HFF-Myc (cell line): ENCODE measurements around the gene RHOV.

Source experiments
- DNase-seq: peaks from one replicate; pipeline ENCODE4 v3.0.0-alpha.2; 2011; ENCODE audit warnings: low read depth; ENCODE audit errors: extremely low read depth
- H3K4me3 ChIP-seq: replicated peaks from 2 replicates; pipeline ENCODE4 v1.5.1; 2011; ENCODE audit warnings: low read depth, mild to moderate bottlenecking, control low read depth, low read length
- TF ChIP-seq, protein P1 (sequence below): IDR thresholded peaks from 2 replicates; pipeline ENCODE4 v1.5.1; 2012; ENCODE audit warnings: mild to moderate bottlenecking, low read depth, low read length, control low read depth; ENCODE audit errors: missing control alignments

The RHOV gene

GRCh38 chr15:40893733-40894680, 20.0 kb upstream of the RHOV start, which contains the start of gene VPS18:
Gene VPS18 (plus strand): TSS chr15:40894450. CDS start chr15:40894769, 319 bp downstream.
- H3K4me3 ChIP-seq = peak within 1 kb of the TSS; percentile 93
- TF ChIP-seq, protein P1, sequence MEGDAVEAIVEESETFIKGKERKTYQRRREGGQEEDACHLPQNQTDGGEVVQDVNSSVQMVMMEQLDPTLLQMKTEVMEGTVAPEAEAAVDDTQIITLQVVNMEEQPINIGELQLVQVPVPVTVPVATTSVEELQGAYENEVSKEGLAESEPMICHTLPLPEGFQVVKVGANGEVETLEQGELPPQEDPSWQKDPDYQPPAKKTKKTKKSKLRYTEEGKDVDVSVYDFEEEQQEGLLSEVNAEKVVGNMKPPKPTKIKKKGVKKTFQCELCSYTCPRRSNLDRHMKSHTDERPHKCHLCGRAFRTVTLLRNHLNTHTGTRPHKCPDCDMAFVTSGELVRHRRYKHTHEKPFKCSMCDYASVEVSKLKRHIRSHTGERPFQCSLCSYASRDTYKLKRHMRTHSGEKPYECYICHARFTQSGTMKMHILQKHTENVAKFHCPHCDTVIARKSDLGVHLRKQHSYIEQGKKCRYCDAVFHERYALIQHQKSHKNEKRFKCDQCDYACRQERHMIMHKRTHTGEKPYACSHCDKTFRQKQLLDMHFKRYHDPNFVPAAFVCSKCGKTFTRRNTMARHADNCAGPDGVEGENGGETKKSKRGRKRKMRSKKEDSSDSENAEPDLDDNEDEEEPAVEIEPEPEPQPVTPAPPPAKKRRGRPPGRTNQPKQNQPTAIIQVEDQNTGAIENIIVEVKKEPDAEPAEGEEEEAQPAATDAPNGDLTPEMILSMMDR = peak; percentile 60
- peak; percentile 84 for DNase-seq

DNA sequence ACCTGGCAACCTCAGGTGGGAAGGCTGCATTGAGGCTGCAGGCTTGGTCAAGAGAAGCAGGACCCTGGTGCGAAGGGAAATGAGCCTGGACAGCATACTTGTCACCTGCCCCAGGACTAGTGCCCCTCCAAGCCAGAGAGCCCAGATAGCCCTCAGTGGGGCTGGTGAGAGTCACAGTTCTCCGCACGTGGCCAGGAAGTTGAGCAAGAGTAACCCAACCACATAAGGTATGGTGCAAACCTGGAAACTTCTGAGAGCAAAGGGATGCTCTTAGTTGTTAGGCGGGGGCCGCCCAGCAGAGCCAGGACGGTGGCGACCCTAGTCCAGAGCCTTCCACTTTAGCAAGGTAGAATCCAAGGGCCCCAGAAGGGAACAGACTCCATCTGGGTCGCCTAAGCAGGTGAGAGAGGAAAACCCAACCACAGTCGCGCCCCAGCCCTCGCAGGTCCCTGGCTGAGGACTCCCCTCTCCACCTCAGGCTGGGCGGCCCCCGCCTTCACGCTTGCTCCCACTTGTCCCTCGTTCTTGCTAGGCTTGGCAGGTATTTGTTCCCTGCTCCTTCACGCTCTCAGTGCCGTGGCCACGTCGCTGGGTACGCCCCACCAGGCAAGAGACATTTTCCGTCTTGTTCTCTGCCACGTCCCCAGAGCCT, 19.1 kb upstream of the RHOV start:
- no peak overlapping the region for H3K4me3 ChIP-seq
- TF ChIP-seq, protein P1 = no peak
- DNase-seq = no peak

GRCh38 chr15:40892447-40893012, 18.5 kb upstream of the RHOV start:
- no peak overlapping the region for H3K4me3 ChIP-seq
- TF ChIP-seq, protein P1 = no peak
- DNase-seq = no peak

- TF ChIP-seq, protein P1 = peak; percentile 71
- DNase-seq = no peak
- no peak overlapping the region for H3K4me3 ChIP-seq
Observed at GRCh38 chr15:40891810-40892446, 17.9 kb upstream of the RHOV start.

GRCh38 chr15:40891138-40891537, 17.1 kb upstream of the RHOV start:
- no peak for DNase-seq
- H3K4me3 ChIP-seq = no peak overlapping the region
- TF ChIP-seq, protein P1 = no peak

DNA sequence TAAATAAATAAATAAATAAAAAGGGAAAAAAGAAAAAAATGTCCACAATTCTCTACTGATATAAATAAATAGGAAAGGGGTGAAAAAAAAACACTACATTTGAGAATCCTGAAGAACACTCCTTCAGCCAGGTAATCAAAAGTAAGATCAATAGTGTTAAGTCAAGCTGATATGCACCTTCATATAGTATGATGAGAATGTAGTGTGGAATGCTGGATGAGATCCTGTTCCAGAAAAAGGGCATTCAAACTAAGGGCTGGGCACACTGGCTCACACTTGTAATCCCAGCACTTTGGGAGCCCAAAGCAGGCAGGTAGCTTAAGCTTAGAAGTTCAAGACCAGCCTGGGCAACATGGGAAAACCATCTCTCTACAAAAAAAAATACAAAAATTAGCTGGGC, 15.1 kb upstream of the RHOV start:
- DNase-seq = no peak
- no peak overlapping the region for H3K4me3 ChIP-seq
- TF ChIP-seq, protein P1 = no peak
